K562 (cell line): ENCODE measurements around the gene MYLK4. TPM values are rescaled to one million over a fixed set of nuclear protein-coding genes. Genes with fewer than 3 reads are reported as not detected.

ENCODE experiments used
- ARID1B ChIP-seq: fragments of 450-650 bp; IDR thresholded peaks from 2 replicates; pipeline ENCODE4 v1.6.1; 2016; ENCODE audit warnings: antibody characterized with exemption, mild to moderate bottlenecking, inconsistent platforms
- ATF7 ChIP-seq: fragments of 450-650 bp; IDR thresholded peaks from 2 replicates; pipeline ENCODE4 v1.7.1; 2014; ENCODE audit warnings: mild to moderate bottlenecking, moderate library complexity
- CC2D1A ChIP-seq: fragments of 450-650 bp; IDR thresholded peaks from 2 replicates; pipeline ENCODE4 v1.6.1; 2017; ENCODE audit warnings: mild to moderate bottlenecking
- CREM ChIP-seq: IDR thresholded peaks from 2 replicates; pipeline ENCODE4 v1.6.1; 2014; ENCODE audit warnings: antibody characterized with exemption, low read depth
- E2F5 ChIP-seq: sonication (generic); formaldehyde crosslinking; IDR thresholded peaks from 2 replicates; pipeline ENCODE4 v1.8.0; 2022; ENCODE audit warnings: mild to moderate bottlenecking, missing genetic modification reagents
- FOSL1 ChIP-seq: fragments of 200-800 bp; sonication (Bioruptor generic); conservative IDR thresholded peaks from 2 replicates; pipeline ENCODE4 v1.6.1; 2016; ENCODE audit warnings: missing genetic modification characterization, missing compliant biosample characterization
- HLTF ChIP-seq: fragments of 450-650 bp; IDR thresholded peaks from 2 replicates; pipeline ENCODE4 v1.6.1; 2016
- KAT8 ChIP-seq: fragments of 450-650 bp; IDR thresholded peaks from 2 replicates; pipeline ENCODE4 v1.6.1; 2016; ENCODE audit warnings: low read depth, mild to moderate bottlenecking
- MEIS2 ChIP-seq: fragments of 450-650 bp; IDR thresholded peaks from 2 replicates; pipeline ENCODE4 v1.6.1; 2014; ENCODE audit warnings: mild to moderate bottlenecking; ENCODE audit not compliant: partially characterized antibody
- MIER1 ChIP-seq: fragments of 450-650 bp; IDR thresholded peaks from 2 replicates; pipeline ENCODE4 v1.6.1; 2016; ENCODE audit warnings: antibody characterized with exemption, mild to moderate bottlenecking, low read depth
- MLX ChIP-seq, 2 experiments: fragments of 450-650 bp in 1 of 2; sonication (generic) in 1 of 2; formaldehyde crosslinking; conservative IDR thresholded peaks; 2 replicates each; pipeline versions ENCODE4 v1.4.0 to v1.8.1; 2020 to 2022; ENCODE audit warnings: mild to moderate bottlenecking in 1 of 2, missing genetic modification reagents in 1 of 2
- NCOA6 ChIP-seq: fragments of 450-650 bp; IDR thresholded peaks from 2 replicates; pipeline ENCODE4 v1.6.1; 2017; ENCODE audit warnings: mild to moderate bottlenecking
- NKRF ChIP-seq: fragments of 450-650 bp; IDR thresholded peaks from 2 replicates; pipeline ENCODE4 v1.6.1; 2016; ENCODE audit warnings: borderline replicate concordance
- NONO ChIP-seq, 2 experiments: fragments of 200-400 bp in 1 of 2; fragments of 450-650 bp in 1 of 2; formaldehyde crosslinking in 1 of 2; IDR thresholded peaks; 2 replicates each; pipeline ENCODE4 v1.6.1; 2017; ENCODE audit warnings: low read depth in 2 of 2, mild to moderate bottlenecking in 2 of 2, moderate library complexity in 2 of 2, low read length in 1 of 2
- POLR2AphosphoS2 ChIP-seq: IDR thresholded peaks from 2 replicates; pipeline ENCODE4 v1.6.1; 2012; ENCODE audit warnings: low read length, improper control_type of control experiment
- POLR3A ChIP-seq: IDR thresholded peaks from 2 replicates; pipeline ENCODE4 v1.6.1; 2011; ENCODE audit warnings: borderline replicate concordance, mild to moderate bottlenecking, moderate library complexity; ENCODE audit not compliant: insufficient read length, insufficient read depth; ENCODE audit errors: extremely low read depth
- SAFB2 ChIP-seq: fragments of 200-400 bp; formaldehyde crosslinking; IDR thresholded peaks from 2 replicates; pipeline ENCODE4 v1.6.1; 2018; ENCODE audit warnings: borderline replicate concordance, low read length, low read depth, moderate library complexity; ENCODE audit not compliant: severe bottlenecking
- SMARCE1 ChIP-seq: fragments of 450-650 bp; IDR thresholded peaks from 2 replicates; pipeline ENCODE4 v1.7.1; 2016; ENCODE audit warnings: mild to moderate bottlenecking
- TEAD4 ChIP-seq, 2 experiments: sonication (generic) in 1 of 2; formaldehyde crosslinking in 1 of 2; IDR thresholded peaks; 2 replicates each; pipeline versions ENCODE4 v1.6.1 to v1.8.0; 2012 to 2022; ENCODE audit warnings: borderline replicate concordance in 1 of 2, inconsistent platforms in 1 of 2, low read length in 1 of 2, mild to moderate bottlenecking in 1 of 2, missing genetic modification reagents in 1 of 2
- ZBTB49 ChIP-seq: sonication (generic); formaldehyde crosslinking; IDR thresholded peaks from 2 replicates; pipeline ENCODE4 v1.8.0; 2022; ENCODE audit warnings: missing genetic modification reagents, mild to moderate bottlenecking, borderline replicate concordance
- ZNF384 ChIP-seq: IDR thresholded peaks from 2 replicates; pipeline ENCODE4 v1.6.1; 2012; ENCODE audit warnings: low read depth, low read length, improper control_type of control experiment
- ZNF699 ChIP-seq: fragments of 250-450 bp; sonication (Bioruptor Pico); IDR thresholded peaks from 2 replicates; pipeline ENCODE4 v1.8.0; 2021; ENCODE audit warnings: mild to moderate bottlenecking, moderate library complexity; ENCODE audit not compliant: insufficient replicate concordance
- polyA plus RNA-seq, 8 experiments: library from polyadenylated mRNA; depleted of rRNA in 4 of 8; stranded (reverse) in 5 of 8; unstranded in 3 of 8; fragments of >200 nt; fragmentation: Nextera tagmentation in 2 of 8; fragmentation: Illumina TruSeq in 1 of 8; extraction: Ambion mirVana in 2 of 8; extraction: Trizol in 1 of 8; gene quantifications; 2 replicates each; pipeline versions ENCODE4 v1.2.1 to v1.2.3, GENCODE V29; 2011 to 2014; ENCODE audit warnings: inconsistent platforms in 1 of 8, missing spikeins in 1 of 8
- total RNA-seq, 7 experiments: library from RNA; depleted of rRNA in 6 of 7; stranded (reverse); fragments of >200 nt in 6 of 7; fragmentation: Illumina TruSeq in 2 of 7; extraction: Trizol in 2 of 7; gene quantifications; 2 replicates each; pipeline versions ENCODE4 v1.2.1 to v1.2.3, GENCODE V29; 2011 to 2021; ENCODE audit warnings: low replicate concordance in 1 of 7

The MYLK4 gene
- total and polyA plus RNA-seq, 9 of the 15 experiments (the other 6 are each of a cell fraction or from before 2014, with no cell fraction given): 0.01 to 0.15 (median 0.06) TPM

- TF ChIP-seq NONO (IDR thresholded peaks at IDR 0.05; ENCODE audit: low read depth in 2 of 2, low read length in 1 of 2) (peak in 1 of 2 experiments; percentile 4; a peak in 1 of 4 replicates), TEAD4 (IDR thresholded peaks at IDR 0.05; ENCODE audit: low read length) (no peak), TEAD4 (CRISPR knock-in tag; IDR thresholded peaks at IDR 0.05; ENCODE audit: borderline replicate concordance) (no peak), CC2D1A (peak; percentile 76), MLX (CRISPR knock-in tag; conservative IDR thresholded peaks at IDR 0.05) (no peak), NKRF (no peak), E2F5 (0 out of 2 replicates have a peak, but pooled peaks have one; percentile 35), FOSL1 (0 out of 2 replicates have a peak, but pooled peaks have one; percentile 29), ATF7 (peak; percentile 38; the same call in 1 of the 2 replicates), ZNF699 (CRISPR knock-in tag) (no peak), MEIS2 (peak; percentile 77), SMARCE1 (no peak), ZNF384 (no peak; the same call in 1 of the 2 replicates), POLR2AphosphoS2 (no peak), MIER1 (no peak), SAFB2 (no peak), POLR3A (no peak), ZBTB49 (CRISPR knock-in tag) (no peak), KAT8 (no peak), ARID1B (no peak), CREM (0 out of 2 replicates have a peak, but pooled peaks have one; percentile 35), HLTF (no peak), NCOA6 (no peak)
These were observed 40.1 kb upstream of the MYLK4 start (continued) for GRCh38 chr6:2790588-2791449.
